ENCODE measurements around the gene PIANP.
A peak's percentile ranks its signal among the peaks of the same experiment; 100 is the strongest.
"Not testable (repeated sequence)": the region's sequence is repeated elsewhere in the genome, so short reads cannot be mapped to it uniquely, and the experiment has no call there.

PIANP gene, protein sequence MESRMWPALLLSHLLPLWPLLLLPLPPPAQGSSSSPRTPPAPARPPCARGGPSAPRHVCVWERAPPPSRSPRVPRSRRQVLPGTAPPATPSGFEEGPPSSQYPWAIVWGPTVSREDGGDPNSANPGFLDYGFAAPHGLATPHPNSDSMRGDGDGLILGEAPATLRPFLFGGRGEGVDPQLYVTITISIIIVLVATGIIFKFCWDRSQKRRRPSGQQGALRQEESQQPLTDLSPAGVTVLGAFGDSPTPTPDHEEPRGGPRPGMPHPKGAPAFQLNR

DNA sequence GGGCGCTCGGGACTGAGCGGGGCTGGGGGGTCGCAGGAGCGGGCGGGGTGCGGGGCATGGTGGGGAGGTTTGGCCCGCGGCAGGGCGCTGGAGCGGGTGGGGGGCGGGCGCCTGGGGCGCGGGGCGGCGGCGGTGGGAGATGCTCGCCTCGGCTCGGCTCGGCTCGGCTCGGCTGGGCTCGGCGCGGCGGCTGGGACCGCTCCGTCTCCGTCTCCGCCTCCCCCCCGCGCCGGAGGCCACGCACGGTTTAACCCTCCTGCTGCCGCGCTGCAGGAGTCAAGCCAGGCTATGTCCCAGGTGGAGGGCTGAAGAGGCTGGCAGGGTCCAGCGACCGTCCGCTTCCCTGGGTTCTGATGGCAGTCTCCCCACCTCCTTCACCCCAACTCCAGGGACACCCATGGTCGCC is at the start of gene PIANP:
PIANP (minus strand) TSS at position 170 of the 406 bp plus-strand sequence. CDS start 2,754 bp downstream, outside the sequence.
- peak; percentile 29 for DNase-seq (ENCODE audit: low read depth)

DNA sequence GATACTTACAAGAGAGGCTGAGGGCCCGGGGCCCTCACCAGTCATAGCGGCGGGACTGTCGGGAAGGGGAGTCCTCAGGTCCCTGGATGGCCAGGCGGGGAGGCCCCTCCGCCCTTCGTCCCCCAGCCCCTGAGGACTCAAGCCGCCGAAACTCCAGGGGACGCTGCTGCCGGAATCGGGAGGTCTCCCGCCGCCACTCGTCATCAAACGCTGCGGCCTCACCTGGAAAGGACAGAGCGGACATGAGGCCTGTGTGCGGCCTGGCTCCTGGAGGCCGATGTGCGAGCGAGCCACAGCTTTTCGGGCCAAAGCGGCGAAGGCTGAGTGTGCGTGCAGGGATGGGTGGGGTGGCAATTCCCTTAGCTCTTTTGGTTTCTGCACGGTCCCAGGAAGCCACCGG is 48.1 kb upstream of the PIANP start:
- DNase-seq (ENCODE audit: low read depth): no peak

DNA sequence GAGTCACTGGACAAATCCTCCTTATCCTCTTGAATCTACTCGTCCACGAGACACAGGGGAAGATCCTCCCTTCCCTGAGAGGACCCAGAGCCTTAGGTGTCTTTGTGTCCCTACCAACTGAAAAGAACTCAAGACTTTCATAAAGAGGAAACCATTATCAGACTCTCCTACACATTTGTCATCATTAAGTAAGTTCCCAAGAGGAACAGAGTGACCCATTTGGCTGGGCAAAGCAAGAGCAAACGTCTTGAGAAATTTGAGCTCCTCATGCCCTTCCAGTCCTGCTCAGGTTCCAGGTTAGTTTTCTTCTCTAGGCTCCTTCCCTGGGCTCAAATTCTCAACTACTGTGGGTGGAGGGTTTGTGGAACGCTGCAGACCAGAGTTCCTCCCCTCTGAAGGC is 46.6 kb upstream of the PIANP start:
- no peak for DNase-seq (ENCODE audit: low read depth)

DNA sequence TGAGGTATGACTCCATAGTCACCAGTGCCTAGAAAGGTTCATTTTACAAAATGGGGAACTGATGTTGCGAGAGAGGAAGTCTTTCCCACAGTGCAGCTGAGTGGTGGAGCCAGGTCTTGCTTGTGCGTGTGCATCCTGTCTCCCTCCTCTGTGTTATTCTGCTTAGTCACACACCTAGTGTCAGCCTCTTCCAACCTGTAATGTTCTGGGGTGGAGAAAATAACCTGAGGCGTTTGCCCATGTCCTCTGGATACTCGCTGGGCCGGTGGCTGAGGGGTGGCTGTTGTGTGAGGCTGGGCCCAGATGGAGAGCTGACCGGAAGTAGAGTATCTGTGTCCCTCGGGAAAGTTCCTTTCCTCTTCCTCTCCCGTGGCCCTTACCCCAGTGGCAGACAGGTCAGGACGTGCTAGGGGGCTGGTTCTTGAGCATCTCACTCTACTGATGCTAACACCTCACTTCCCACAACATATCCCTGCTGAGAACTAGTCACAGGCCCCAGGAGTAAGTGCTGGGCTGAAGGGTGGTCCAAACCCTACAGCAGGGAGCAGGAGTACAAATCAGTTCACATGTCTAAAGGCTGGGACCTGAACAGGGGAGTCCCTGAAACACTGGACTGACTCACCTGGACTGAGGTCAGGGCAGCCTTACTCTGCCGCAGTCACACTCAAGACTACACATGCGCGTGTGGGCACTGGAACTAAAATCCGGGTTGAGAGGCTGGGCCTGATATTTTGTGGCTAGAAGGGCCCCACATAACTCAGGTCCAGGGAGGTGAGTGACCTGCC is 45.3 kb upstream of the PIANP start:
- no peak for DNase-seq (ENCODE audit: low read depth)

DNA sequence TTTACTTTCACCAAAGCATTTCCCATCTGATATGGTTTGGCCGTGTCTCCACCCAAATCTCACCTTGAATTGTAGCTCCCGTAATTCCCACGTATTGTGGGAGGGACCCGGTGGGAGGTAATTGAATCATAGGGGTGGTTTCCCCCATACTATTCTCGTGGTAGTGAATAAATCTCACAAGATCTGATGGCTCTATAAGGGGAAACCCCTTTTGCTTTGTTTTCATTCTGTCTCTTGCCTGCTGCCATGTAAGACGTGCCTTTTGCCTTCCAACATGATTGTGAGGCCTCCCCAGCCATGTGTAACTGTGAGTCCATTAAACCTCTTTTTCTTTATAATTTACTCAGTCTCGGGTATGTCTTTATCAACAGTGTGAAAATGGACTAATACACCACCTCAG is 42.7 kb upstream of the PIANP start:
- DNase-seq (ENCODE audit: low read depth): not testable (repeated sequence)

DNA sequence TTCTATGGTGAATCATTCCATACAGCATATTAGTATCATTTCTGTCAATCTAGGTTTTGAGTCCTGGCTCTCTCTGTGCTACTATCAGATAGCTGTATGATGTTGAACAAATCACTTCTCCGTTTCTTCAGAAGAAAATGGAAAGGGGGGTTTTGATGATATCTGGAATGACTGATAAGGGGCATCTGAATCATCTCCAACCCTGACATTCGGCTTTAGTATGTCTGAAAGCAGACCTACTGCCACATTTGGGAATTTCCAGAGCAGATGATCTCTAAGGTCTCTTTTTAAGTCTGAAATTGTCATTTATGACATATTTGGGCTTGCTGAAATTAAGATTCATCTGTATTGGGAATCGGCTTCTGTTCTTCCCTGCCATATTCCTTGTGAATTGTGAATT is 42.2 kb upstream of the PIANP start:
- DNase-seq (ENCODE audit: low read depth): no peak

DNA sequence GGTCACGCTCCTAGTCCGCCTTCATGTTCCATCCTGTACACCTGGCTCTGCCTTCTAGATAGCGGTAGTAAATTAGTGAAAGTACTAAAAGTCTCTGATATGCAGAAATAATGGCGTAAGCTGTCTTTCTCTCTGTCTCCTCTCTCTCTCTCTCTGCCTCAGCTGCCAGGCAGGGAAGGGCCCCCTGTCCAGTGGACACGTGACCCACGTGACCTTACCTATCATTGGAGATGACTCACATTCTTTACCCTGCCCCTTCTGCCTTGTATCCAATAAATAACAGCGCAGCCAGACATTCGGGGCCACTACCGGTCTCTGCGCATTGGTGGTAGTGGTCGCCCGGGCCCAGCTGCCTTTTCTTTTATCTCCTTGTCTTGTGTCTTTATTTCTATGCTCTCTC is 41.5 kb upstream of the PIANP start:
- not testable (repeated sequence) for DNase-seq (ENCODE audit: low read depth)

DNA sequence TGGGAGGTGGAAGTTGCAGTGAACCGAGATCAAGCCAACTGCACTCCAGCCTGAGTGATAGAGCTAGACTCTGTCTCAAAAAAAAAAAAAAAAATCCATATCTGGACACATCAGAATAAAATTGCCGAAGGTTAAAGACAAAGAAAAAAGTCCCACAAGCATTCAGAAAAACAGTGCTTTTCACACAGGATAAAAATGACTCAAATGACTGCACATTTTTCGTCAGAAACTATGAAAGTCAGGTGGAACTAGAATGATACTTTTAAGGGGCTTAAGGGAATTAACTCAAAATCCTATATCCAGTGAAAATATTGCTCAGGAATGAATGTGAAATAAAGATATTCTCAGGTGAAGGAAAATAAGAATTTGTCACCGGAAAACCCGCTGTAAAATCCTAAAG is 36.1 kb upstream of the PIANP start:
- no peak for DNase-seq (ENCODE audit: low read depth)

DNA sequence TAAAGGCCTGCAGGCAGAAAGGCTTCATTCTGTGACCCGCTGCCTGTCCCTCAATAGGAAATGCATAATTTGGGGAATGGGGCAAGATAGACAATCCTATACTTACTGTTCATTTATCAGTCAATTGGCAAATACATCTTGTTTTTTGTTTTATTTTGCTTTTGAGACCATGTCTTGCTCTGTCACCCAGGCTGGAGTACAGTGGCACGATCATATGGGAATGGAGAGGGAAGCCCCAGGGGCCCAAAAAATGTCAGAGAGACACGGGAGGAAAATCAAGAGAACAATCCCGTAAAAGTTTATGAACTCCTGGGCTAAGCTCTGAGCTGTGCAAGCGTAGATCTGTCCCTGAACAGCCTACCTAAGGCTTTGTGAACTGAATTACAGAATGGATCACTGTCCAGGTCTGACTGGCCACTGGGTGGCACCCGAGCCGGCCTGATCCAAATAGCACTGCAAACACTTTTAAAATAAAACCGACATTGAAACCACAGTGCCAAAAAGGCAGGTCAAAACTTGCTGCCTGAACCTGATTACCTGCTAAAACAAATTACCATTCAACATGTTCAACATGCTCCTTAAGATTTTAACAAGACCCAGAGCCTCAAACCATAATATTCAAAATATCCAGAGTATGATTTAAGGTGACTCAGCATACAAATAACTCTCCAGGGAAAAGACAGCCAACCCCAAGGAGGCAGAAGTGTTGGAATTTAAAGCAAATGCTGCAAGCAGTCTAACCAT is 35.0 kb upstream of the PIANP start:
- DNase-seq (ENCODE audit: low read depth): peak; percentile 6

DNA sequence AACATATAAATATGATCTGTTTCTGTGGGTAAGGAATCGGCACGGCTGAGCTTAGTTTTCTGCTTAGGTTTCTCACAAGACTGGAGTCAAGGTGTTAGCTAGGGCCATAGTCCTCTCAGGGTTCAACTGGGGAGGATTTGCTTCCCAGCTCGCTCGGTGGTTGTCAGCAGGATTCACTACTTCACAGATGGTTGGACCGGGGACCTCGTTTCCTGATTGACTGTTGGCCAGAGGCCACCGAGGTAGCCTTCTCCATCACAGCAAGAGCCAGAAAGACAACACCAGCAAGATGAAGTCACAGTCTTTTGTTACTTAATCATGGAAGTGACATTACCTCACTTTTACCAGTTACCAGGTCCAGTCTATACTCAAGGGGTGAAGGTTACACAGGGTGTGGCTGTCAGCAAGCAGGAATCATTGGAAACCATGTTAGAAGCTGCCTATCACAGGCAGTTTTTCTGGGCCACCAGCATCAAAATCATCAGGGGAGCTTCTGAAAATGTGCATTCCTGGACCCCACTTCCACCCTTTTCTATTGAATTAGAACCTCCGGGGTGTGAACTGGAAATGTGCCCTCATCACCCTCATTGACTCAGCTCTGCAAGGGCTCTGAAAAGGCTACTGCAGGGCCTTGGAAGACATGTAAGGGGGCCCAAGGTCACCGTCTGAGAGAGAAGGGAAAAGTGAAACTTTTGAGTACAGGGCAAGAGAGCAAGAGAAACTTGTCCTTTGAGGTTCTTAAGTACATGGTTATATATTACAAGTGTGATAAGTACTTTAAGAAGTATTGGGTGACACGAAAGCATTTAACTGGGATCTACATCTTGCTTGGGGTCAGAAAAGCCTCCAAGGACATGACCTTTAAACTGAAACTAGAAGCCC is 34.1 kb upstream of the PIANP start:
- DNase-seq (ENCODE audit: low read depth): no peak

DNA sequence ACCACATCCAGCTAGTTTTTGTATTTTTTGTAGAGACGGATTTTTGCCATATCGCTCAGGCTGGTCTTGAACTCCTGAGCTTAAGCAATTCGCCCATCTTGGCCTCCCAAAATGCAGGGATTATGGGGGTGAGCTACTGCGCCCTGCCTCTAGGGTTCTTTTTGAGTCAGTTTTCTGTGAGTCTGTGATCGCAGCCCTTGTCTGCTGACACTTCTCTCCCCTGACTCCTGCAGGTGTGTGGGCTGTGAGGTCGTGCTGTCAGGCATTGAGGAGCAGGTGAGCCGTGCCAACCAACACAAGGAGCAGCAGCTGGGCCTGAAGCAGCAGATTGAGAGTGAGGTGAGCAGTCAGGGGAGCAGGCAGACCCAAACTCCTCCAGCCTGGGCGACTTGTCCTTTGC is 29.6 kb upstream of the PIANP start:
- no peak for DNase-seq (ENCODE audit: low read depth)

DNA sequence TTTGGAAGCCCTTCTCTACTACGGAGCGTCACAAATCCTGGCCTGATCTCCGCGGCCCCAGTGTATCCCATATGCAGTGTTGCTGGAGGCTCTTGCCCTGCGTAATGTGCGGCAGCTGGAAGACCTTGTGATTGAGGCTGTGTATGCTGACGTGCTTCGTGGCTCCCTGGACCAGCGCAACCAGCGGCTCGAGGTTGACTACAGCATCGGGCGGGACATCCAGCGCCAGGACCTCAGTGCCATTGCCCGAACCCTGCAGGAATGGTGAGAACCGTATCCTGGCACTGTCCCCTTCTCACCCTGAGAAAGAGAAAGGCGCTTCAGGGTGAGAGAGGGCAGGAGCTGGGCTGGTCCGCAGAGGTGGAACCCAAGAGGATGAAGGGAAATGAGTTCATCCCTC is 28.6 kb upstream of the PIANP start:
- DNase-seq (ENCODE audit: low read depth): no peak

DNA sequence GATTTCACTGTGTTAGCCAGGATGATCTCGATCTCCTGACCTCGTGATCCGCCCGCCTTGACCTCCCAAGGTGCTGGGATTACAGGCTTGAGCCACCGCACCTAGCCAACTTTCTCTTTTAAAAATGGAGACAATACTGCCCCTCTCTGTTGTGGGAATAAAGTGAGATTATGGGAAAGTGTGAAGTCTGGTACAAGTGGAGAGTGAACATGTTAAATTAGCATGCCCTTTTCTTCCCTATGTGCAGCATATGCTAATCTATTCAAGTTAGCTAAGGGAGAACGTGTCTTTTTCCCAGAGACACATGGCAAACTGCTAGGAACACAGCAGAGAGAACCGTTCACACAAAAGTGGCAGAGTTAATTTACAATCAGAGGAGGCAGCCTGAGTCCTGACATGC is 24.7 kb upstream of the PIANP start:
- no peak for DNase-seq (ENCODE audit: low read depth)

DNA sequence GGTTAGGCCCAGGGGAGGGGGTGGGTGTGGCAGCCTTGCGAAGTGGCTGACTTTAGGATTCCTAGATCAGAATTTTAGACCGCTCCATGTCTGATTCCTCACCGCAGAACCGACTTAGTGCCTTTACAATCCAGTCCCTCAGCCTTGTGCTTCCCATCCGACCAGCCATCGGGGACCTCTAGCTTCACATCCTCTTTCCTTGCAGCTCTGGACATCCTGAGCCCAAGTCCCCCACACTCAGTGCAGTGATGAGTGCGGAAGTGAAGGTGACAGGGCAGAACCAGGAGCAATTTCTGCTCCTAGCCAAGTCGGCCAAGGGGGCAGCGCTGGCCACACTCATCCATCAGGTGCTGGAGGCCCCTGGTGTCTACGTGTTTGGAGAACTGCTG is 23.8 kb upstream of the PIANP start:
- no peak for DNase-seq (ENCODE audit: low read depth)

DNA sequence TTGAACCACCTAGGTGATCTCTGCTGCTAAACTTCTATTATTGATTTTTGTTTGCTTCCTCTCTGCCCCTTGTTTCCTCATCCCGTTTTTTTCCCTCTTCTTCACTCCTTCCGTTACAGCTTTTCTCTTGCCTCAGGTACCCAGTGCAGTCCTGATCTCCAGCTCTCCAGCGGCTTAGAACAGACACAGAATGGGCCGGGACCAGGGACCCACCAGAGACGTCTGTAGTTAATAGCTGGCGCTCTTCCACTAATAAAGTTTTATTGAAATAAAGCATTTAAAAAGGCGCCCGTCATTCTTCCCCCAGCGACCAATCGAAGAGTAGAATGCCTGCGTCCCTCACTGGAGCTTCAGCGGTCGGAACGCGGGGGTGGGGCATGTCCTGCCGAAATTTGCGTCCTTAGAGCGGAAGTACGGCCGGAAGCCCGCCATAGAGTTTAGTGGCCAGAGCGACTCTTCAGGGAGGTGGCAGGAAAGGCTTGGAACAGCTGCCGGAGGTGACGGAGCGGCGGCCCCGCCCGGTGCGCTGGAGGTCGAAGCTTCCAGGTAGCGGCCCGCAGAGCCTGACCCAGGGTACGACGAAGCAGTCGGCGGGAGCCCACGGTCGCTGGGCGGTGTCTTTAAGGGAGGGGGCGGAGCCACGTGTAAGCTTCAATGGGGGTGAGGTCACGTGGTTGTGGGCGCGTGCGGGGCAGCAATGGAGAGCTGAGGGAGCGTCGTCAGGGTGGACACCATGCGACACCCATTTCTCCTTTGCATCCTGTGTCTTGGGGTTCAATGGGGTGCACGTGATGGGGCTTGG is 23.2 kb upstream of the PIANP start, which contains the start of gene COPS7A:
COPS7A (plus strand) TSS at position 440 of the 802 bp plus-strand sequence. CDS start 611 bp downstream, outside the sequence.
- peak; percentile 91 for DNase-seq (ENCODE audit: low read depth)

DNA sequence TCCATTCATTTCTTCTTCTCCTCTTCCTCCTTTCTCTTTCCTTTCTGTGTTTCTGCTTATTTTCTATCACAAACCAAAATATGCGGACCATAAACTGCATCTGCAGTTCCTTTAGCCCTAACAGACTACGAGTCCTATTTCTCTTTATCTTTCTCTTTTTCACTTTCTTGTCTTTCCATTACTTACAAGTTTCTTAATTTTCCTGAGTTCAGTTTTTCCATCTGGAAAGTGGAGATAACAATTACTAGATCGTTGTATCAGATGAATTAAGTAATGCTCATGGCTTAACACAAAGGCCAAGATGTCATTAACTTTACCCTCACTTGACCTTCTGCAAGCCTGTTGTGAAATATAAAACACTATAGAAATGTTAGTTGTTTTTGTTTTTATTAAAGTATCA is 22.2 kb upstream of the PIANP start:
- no peak for DNase-seq (ENCODE audit: low read depth)

DNA sequence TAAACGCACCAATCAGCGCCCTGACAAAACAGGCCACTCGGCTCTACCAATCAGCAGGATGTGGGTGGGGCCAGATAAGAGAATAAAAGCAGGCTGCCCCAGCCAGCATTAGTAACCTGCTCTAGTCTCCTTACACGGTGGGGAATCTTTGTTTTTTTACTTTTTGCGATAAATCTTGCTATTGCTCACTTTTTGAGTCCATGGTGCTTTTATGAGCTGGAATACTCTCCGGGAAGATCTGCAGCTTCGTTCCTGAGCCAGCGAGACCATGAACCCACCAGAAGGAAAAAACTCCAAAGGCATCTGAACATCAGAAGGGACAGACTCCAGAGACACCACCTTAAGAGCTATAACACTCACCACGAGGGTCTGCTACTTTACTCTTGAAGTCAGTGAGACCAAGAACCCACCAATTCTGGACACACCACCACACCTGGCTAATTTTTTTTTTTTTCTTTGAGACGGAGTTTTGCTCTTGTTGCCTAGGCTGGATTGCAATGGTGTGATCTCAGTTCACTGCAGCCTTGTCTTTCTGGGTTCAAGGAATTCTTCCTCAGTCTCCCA is 16.3 kb upstream of the PIANP start:
- no peak for DNase-seq (ENCODE audit: low read depth)

DNA sequence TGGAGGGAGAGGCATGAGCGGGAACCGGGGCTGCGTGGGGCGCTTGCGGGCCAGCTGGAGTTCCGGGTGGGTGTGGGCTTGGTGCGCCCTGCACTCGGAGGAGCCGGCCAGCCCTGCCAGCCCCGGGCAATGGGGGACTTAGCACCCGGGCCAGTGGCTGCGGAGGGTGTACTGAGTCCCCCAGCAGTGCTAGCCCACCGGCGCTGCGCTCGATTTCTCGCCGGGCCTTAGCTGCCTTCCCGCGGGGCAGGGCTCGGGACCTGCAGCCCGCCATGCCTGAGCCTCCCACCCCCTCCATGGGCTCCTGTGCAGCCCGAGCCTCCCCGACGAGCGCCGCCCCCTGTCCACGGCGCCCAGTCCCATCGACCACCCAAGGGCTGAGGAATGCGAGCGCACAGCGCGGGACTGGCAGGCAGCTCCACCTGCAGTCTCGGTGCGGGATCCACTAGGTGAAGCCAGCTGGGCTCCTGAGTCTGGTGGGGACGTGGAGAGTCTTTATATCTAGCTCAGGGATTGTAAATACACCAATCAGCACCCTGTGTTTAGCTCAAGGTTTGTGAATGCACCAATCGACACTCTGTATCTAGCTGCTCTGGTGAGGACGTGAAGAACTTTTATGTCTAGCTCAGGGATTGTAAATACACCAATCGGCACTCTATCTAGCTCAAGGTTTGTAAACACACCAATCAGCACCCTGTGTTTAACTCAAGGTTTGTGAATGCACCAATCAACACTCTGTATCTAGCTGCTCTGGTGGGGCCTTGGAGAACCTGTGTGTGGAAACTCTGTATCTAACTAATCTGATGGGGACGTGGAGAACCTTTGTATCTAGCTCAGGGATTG is 15.6 kb upstream of the PIANP start:
- not testable (repeated sequence) for DNase-seq (ENCODE audit: low read depth)

DNA sequence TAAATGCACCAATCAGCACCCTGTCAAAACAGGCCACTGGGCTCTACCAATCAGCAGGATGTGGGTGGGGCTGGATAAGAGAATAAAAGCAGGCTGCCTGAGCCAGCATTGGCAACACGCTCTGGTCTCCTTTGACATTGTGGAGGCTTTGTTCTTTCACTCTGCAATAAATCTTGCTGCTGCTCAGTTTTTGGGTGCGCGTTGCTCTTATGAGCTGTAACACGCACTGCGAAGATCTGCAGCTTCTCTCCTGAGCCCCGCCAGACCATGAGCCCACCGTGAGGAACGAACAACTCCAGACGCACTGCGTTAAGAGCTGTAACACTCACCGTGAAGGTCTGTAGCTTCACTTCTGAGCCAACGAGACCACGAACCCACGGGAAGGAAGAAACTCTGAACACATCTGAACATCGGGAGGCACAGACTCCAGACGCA is 8.4 kb upstream of the PIANP start:
- no peak for DNase-seq (ENCODE audit: low read depth)

DNA sequence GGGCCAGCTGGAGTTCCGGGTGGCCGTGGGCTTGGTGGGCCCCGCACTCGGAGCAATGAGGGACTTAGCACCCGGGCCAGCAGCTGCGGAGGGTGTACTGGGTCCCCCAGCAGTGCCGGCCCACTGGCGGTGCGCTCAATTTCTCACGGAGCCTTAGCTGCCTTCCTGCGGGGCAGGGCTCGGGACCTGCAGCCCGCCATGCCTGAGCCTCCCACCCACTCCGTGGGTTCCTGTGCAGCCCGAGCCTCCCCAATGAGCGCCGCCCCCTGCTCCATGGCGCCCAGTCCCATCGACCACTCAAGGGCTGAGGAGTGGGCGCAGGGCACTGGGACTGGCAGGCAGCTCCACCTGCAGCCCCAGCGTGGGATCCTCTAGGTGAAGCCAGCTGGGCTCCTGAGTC is 7.7 kb upstream of the PIANP start:
- DNase-seq (ENCODE audit: low read depth): not testable (repeated sequence)
